GM21360 (cell line): Measurements from ENCODE around the gene KLHL20.
A peak's percentile ranks its signal among the peaks of the same experiment; 100 is the strongest.
"Not testable (repeated sequence)": the region's sequence is repeated elsewhere in the genome, so short reads cannot be mapped to it uniquely, and the experiment has no call there.

Experiments
- ATAC-seq: cut with Tn5 transposase; IDR thresholded peaks from one replicate; pipeline ENCODE4 v1.9.1; 2021; ENCODE audit warnings: mild to moderate bottlenecking, moderate library complexity; ENCODE audit not compliant: unreplicated experiment

Gene KLHL20, protein sequence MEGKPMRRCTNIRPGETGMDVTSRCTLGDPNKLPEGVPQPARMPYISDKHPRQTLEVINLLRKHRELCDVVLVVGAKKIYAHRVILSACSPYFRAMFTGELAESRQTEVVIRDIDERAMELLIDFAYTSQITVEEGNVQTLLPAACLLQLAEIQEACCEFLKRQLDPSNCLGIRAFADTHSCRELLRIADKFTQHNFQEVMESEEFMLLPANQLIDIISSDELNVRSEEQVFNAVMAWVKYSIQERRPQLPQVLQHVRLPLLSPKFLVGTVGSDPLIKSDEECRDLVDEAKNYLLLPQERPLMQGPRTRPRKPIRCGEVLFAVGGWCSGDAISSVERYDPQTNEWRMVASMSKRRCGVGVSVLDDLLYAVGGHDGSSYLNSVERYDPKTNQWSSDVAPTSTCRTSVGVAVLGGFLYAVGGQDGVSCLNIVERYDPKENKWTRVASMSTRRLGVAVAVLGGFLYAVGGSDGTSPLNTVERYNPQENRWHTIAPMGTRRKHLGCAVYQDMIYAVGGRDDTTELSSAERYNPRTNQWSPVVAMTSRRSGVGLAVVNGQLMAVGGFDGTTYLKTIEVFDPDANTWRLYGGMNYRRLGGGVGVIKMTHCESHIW

GRCh38 chr1:173714759-173715537 is at the start of gene KLHL20:
Gene KLHL20, plus strand, starts transcription at chr1:173714981. Its CDS starts 1,063 bp downstream, at chr1:173716044.
- ATAC-seq: peak; percentile 91

DNA sequence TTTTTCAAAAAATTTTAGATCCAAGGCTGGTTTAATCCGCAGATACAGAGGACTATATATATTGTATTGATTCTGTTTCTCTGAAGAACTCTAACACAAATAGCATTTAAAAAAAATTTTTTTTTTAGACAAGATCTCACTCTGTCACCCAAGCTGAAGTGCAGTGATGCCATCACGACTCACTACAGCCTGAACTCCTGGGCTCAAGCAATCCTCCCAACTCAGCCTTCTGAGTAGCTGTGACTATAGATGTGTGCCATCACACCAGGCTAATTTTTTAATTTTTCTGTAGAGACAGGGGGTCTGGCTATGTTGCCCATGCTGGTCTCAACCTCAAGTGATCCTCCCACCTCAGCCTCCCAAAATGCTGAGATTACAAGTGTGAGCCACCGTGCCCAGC is 48.1 kb upstream of the KLHL20 start:
- no peak for ATAC-seq

- no peak for ATAC-seq
Observed at GRCh38 chr1:173669491-173669941, 45.3 kb upstream of the KLHL20 start, which contains the start of gene ANKRD45. Gene ANKRD45, minus strand, starts transcription at chr1:173669851. Its CDS starts 10,433 bp downstream, at chr1:173659418.

- not testable (repeated sequence) for ATAC-seq
Observed at GRCh38 chr1:173674496-173674895, 40.3 kb upstream of the KLHL20 start.

DNA sequence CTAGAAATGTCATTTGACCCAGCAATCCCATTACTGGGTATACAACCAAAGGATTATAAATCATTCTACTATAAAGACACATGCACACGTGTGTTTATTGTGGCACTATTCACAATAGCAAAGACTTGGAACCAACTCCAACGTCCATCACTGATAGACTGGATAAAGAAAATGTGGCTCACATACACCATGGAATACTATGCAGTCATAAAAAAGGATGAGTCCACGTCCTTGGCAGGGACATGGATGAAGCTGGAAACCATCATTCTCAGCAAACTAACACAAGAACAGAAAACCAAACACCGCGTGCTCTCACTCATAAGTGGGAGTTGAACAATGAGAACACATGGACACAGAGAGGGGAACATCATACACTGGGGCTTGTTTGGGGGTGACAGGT is 34.6 kb upstream of the KLHL20 start:
- not testable (repeated sequence) for ATAC-seq

DNA sequence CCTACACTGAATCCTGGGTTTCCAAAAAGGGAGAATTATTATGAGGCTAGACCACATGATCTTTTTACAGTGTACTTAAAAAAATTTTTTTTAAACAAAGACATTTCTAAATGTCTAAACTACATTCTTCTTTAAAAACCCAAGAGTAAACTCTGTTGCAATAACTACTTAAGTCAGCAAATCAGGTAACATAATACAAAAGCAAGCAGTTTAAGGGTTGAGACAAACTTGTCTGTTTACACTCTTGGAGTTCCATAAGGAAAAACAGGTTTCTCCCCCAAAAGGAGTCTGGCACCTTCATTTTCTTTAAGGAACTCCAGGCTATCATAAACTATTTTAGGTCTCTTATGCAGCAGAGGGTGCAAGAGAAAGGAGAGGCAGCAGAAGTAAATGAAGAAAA is 32.6 kb upstream of the KLHL20 start:
- ATAC-seq: no peak

- ATAC-seq: not testable (repeated sequence)
Observed at GRCh38 chr1:173683838-173684237, 30.9 kb upstream of the KLHL20 start.

GRCh38 chr1:173685121-173685520 is 29.7 kb upstream of the KLHL20 start:
- not testable (repeated sequence) for ATAC-seq

DNA sequence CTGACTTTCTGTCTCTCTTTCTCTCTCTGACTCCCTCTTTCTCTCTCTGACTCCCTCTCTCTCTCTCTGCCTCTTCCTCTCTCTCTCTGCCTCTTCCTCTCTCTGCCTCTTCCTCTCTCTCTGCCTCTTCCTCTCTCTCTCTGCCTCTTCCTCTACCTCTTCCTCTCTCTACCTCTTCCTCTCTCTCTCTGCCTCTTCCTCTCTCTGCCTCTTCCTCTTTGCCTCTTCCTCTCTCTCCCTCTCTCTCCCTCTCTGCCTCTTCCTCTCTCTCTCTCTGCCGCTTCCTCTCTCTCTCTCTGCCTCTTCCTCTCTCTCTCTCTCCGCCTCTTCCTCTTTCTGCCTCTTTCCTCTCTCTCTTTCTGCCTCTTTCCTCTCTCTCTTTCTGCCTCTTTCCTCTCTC is 26.5 kb upstream of the KLHL20 start:
- ATAC-seq: no peak

GRCh38 chr1:173693238-173693637 is 21.5 kb upstream of the KLHL20 start:
- no peak for ATAC-seq

DNA sequence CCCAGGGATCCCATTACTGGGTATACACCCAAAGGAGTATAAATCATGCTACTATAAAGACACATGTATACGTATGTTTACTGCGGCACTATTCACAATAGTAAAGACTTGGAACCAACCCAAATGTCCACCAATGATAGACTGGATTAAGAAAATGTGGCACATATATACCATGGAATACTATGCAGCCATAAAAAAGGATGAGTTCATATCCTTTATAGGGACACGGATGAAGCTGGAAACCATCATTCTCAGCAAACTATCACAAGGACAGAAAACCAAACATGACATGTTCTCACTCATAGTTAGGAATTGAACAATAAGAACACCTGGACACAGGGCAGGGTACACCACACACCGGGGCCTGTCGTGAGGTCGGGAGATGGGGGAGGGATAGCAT is 13.5 kb upstream of the KLHL20 start:
- not testable (repeated sequence) for ATAC-seq

DNA sequence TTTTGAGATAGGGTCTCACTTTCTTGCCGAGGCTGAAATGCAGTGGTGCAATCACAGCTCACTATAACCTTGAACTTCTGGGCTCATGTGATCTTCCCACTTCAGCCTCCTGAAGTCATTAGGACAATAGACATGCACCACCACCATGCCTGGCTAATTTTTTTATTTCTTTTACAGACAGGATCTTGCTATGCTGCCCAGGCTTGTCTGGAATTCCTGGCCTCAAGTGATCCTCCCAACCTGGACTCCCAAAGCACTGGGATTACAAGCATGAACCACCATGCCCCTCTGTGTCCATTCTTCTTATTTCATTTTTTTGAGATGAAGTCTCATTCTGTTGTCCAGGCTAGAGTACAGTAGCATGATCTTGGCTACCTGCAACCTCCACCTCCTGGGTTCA is 12.0 kb upstream of the KLHL20 start:
- ATAC-seq: no peak

DNA sequence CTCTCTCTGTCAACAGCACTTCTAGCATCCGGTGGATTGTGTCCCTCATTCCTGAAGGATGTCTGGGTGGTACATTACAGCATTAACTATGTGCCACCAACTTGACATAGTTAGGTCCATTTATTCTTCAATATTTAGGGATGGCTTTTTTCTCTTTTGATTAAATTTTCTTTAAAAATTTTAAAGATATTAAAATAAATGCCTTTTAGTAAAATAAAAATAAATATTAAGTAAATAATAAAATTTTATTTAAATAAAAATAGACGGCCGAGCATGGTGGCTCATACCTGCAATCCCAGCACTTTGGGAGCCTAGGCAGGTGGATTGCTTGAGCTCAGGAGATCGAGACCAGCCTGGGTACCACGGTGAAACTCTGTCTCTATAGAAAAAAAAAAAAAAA is 9.7 kb upstream of the KLHL20 start:
- ATAC-seq: no peak

DNA sequence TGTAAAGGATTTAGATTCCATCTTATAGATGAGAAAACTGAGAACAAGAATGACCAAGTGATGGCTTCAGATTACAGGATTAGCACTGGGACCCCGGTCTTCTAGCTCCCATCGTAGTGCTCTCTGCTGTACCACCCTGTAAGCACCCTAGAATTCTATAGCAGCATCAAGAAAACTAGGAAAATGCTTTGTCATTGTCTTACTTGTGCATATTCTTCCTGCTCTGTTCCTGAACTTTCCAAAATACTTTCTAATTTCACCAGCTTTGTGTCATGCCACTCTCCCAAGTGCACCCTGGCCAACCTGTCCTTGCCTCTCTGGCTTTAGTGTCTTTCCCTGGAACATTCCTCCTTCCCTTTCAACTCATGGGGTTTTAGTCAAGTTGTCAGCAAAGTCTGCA is 6.0 kb upstream of the KLHL20 start:
- ATAC-seq: no peak

GRCh38 chr1:173714441-173714758 is 381 bp upstream of the KLHL20 start:
- ATAC-seq: no peak

DNA sequence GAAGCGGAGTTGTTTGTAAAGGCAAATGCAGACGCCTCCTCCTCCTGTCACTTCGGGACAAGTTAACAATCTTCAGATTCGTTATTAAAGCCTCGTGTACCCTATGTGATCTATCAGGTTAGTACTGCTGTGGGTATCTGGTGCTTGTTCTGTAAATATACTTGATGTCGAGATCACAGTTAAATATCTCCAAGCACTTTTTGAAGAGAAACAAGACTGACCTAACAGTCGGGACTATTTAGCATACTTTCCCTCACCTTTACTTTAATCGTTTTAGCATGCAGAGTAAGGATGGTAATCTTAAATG is 710 bp downstream of the KLHL20 start:
- ATAC-seq: no peak

- no peak for ATAC-seq
Observed at GRCh38 chr1:173717238-173717637, 2.5 kb downstream of the KLHL20 start.

DNA sequence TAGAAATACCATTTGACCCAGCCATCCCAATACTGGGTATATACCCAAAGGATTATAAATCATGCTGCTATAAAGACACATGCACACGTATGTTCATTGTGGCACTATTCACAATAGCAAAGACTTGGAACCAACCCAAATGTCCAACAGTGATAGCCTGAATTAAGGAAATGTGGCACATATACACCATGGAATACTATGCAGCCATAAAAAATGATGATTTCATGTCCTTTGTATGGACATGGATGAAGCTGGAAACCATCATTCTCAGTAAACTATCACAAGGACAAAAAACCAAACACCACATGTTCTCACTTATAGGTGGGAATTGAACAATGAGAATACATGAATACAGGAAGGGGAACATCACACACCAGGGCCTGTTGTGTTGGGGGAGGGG is 16.6 kb downstream of the KLHL20 start:
- not testable (repeated sequence) for ATAC-seq

GRCh38 chr1:173733912-173734311 is 19.1 kb downstream of the KLHL20 start:
- ATAC-seq: no peak

DNA sequence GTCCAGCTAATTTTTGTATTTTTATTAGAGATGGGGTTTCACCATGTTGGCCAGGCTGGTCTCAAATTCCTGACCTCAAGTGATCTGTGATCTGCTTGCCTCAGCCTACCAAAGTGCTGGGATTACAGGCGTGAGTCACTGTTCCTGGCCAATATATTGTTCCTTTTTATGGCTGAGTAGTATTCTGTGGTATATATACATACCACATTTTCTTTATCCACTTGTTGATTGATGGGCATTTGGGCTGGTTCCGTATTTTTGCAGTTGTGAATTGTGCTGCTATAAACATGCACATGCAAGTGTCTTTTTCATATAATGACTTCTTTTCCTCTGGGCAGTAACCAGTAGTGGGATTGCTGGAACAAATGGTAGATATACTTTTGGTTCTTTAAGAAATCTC is 21.3 kb downstream of the KLHL20 start:
- ATAC-seq: not testable (repeated sequence)

DNA sequence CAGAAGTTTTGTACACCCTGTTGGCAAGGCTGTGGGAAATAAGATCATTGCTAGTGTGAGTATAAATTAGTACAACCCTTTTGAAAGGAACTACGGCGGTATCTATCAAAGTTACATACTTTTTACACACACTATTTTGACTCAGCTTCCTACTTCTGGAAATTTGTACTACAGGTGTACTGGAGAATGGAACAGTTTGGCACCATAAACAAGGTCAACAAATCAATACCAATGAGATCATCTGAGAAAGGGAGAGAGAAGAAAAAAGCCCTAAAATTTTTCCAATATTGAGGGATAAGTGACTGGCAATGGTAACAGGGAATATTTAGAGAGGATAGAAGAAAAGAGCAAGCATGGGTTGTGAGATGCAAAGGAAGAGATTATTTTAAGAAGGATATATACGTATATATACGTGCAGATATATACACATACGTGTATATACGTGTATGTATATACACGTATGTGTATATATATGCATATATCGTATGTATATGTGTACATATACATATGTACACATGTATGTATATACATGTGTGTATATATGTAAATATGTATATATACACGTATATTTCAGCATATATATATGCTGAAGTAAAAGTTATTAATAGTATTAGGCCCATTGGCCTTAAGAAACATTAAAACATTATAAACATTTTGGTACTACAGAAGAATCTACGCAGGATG is 27.6 kb downstream of the KLHL20 start:
- ATAC-seq: no peak
